Osteocyte (in vitro differentiated cells): ENCODE data around the gene UBE3C. TPM values are rescaled to one million over a fixed set of nuclear protein-coding genes. Genes with fewer than 3 reads are reported as not detected.

ENCODE experiments used
- DNase-seq: peaks from one replicate; pipeline ENCODE4 v3.0.0; 2021; ENCODE audit warnings: mixed read lengths; ENCODE audit not compliant: unreplicated experiment; ENCODE audit errors: extremely low spot score
- H3K27ac Mint-ChIP-seq: one replicate; pipeline ENCODE4 v1.8.0; 2021; ENCODE audit warnings: mild to moderate bottlenecking, mixed read lengths; ENCODE audit not compliant: unreplicated experiment
- H3K27me3 Mint-ChIP-seq: one replicate; pipeline ENCODE4 v1.8.0; 2021; ENCODE audit warnings: mixed read lengths; ENCODE audit not compliant: unreplicated experiment
- H3K36me3 Mint-ChIP-seq: one replicate; pipeline ENCODE4 v1.8.0; 2021; ENCODE audit warnings: mixed read lengths; ENCODE audit not compliant: unreplicated experiment
- H3K4me1 Mint-ChIP-seq: one replicate; pipeline ENCODE4 v1.8.0; 2021; ENCODE audit warnings: mixed read lengths; ENCODE audit not compliant: unreplicated experiment
- H3K4me3 Mint-ChIP-seq: one replicate; pipeline ENCODE4 v1.8.0; 2021; ENCODE audit warnings: mild to moderate bottlenecking, moderate library complexity, mixed read lengths; ENCODE audit not compliant: unreplicated experiment
- H3K9me3 Mint-ChIP-seq: one replicate; pipeline ENCODE4 v1.8.0; 2021; ENCODE audit warnings: mixed read lengths; ENCODE audit not compliant: unreplicated experiment
- CTCF ChIP-seq: fragments of 200-600 bp; sonication (generic); IDR thresholded peaks from 2 replicates; pipeline ENCODE4 v1.5.0; 2021; ENCODE audit warnings: antibody characterized with exemption, mild to moderate bottlenecking, moderate library complexity
- total RNA-seq: library from RNA; stranded (reverse); gene quantifications from 2 replicates; pipeline ENCODE4 v1.2.1, GENCODE V29; 2021

The UBE3C gene
- total RNA-seq, 1 donor from 2014 or later: 59.6 TPM

DNA sequence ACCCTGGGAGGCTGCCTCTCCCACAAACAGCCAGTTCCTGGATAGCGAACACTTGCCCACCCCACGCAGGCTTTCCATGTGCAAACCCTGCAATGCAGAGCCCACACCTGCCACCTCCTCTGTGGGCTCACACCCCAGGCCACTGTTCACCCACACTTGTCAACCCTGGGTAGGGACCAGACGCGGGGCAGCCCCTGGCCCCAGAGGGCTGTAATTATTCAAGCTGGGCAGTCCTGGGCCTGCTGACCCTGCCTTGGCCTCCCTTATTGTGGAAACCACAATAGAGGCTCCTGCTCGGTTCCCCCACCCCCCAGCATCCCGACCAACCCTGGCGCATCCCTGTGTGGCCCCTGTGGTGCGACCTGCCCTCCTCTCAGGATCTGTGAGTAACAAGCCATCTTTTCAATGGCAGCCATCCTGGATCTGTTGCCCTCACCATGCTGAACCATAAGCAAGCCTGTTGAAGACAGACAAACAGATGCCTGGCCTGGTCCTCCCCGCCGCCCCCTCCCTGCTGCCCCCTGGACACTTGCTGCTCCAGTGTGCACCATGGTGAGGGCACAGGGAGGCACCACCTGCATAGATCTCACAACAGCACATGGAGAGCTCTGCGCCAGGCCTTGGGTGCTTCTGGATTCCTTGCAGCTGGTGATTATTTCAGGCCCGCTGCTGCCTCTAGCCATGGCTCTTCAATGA is 15.8 kb upstream of the UBE3C start:
- peaks cover under 1% of the 10 kb centered on the region for H3K9me3 Mint-ChIP-seq
- H3K27me3 Mint-ChIP-seq: peaks cover 3% of the 10 kb centered on the region
- TF ChIP-seq CTCF: no peak
- H3K27ac Mint-ChIP-seq: no peak overlapping the region
- H3K4me1 Mint-ChIP-seq: no peaks in the 10 kb centered on the region
- no peak for DNase-seq
- no peaks in the 10 kb centered on the region for H3K36me3 Mint-ChIP-seq
- no peak overlapping the region for H3K4me3 Mint-ChIP-seq

GRCh38 chr7:157124690-157125089 is 14.0 kb upstream of the UBE3C start:
- peaks cover 5% of the 10 kb centered on the region for H3K27me3 Mint-ChIP-seq
- no peak for TF ChIP-seq CTCF
- no peaks in the 10 kb centered on the region for H3K9me3 Mint-ChIP-seq

DNA sequence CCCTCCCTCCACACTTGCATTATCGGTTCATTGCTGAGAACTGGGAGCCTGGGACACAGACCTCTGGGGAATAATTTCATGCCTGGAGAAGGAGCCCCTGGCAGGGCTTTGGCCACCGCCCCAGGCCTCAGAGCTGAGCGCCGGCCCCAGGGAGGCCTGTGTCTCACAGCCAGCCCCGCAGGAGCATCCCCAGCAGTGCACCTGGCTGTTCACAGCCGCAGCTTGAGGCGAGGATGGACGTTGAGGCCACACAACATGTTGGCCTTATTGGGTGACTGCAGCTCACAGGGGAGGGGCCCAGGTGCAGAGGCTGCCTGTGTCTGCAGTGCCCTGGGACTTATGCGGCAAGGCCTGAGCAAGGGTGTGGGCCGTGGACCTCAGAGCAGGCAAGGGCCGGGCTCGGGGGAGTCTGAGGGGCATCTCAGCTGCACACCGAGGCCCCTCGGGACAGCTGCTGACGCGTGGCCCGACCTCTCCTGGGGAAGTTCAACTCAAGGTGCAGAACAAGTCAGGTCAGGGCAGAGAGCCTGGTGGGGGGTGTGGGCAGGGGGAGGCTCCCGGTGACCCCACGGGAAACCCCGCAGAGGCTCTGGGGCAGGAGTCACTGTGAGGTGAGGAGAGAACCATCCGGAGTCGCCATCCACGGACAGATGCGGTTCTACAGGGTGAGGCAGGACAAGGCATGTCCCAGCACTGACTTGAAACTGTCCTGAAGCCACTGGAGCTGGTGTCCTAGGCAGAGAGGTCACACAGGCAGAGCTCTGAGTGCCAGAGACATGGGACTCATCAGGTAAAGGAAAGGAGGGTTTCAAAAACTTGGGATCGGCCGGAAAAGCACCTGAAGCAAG is 13.1 kb upstream of the UBE3C start:
- H3K9me3 Mint-ChIP-seq: no peaks in the 10 kb centered on the region
- TF ChIP-seq CTCF: no peak
- no peak overlapping the region for H3K4me3 Mint-ChIP-seq
- no peak overlapping the region for H3K27ac Mint-ChIP-seq
- no peaks in the 10 kb centered on the region for H3K4me1 Mint-ChIP-seq
- H3K27me3 Mint-ChIP-seq: peaks cover 7% of the 10 kb centered on the region
- no peaks in the 10 kb centered on the region for H3K36me3 Mint-ChIP-seq
- no peak for DNase-seq

More at GRCh38 chr7:157124690-157125089, 14.0 kb upstream of the UBE3C start:
- Mint-ChIP-seq H3K36me3 (no peaks in the 10 kb centered on the region), H3K4me1 (no peaks in the 10 kb centered on the region), H3K27ac (no peak overlapping the region), H3K4me3 (no peak overlapping the region)
- DNase-seq: no peak

DNA sequence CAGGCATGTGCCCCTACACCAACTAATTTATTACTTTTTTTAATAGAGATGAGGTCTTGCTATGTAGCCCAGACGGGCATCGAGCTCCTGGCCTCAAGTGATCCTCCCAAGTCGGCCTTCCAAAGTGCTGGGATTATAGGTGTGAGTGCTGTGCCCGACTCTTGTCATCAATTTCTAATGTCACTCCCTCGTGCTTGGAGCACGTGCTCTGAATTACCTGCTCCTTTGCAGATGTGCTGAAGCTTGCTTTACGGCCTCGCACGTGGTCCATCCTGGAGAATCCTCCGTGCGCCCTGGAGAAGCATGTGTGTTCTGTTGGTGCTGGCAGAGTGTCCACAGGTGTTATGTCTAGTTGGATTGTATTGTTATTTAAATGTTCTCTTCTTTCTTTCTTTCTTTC is 11.8 kb upstream of the UBE3C start:
- TF ChIP-seq CTCF: no peak

DNA sequence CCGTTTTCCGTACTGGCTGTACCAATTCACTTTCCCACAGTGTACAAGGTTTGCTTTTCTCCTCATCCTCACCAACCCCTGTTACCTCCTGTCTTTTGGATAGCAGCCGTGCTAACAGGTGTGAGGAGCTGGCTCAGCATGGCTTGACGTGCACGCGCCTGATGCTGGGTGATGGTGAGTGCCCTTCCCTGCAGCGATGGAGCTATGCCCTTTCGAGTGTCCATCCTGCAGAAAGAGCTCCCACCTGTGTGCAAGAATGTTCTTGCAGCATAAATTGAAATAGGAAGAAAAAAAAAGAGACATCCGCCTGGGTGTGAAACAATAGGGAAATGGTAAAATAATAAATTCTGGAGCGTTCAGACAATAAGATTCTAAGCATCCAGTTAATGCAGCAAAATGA is 9.5 kb upstream of the UBE3C start:
- Mint-ChIP-seq H3K27me3 (peaks cover 19% of the 10 kb centered on the region), H3K4me3 (no peak overlapping the region), H3K36me3 (no peaks in the 10 kb centered on the region), H3K4me1 (no peaks in the 10 kb centered on the region), H3K27ac (no peak overlapping the region), H3K9me3 (no peaks in the 10 kb centered on the region)
- no peak for DNase-seq
- TF ChIP-seq CTCF: no peak

More for the DNA sequence above, 11.8 kb upstream of the UBE3C start:
- Mint-ChIP-seq H3K9me3 (no peaks in the 10 kb centered on the region), H3K4me1 (no peaks in the 10 kb centered on the region), H3K27ac (no peak overlapping the region), H3K36me3 (no peaks in the 10 kb centered on the region), H3K27me3 (peaks cover 13% of the 10 kb centered on the region), H3K4me3 (no peak overlapping the region)
- no peak for DNase-seq
